WI38 (cell line): ENCODE data around the gene PIWIL1.

Experiments used
- H3K4me3 ChIP-seq: 2 replicates; pipeline ENCODE4 v1.5.1; 2011; ENCODE audit warnings: low read depth, mild to moderate bottlenecking, control low read depth, low read length
- CTCF ChIP-seq: IDR thresholded peaks from 2 replicates; pipeline ENCODE4 v1.5.1; 2012; ENCODE audit warnings: low read depth, mild to moderate bottlenecking, control low read depth, low read length

PIWIL1 gene

GRCh38 chr12:130336723-130337487, 782 bp upstream of the PIWIL1 start:
- no peak overlapping the region for H3K4me3 ChIP-seq
- TF ChIP-seq CTCF, result no peak

GRCh38 chr12:130338794-130339601, 1.3 kb downstream of the PIWIL1 start:
- TF ChIP-seq CTCF, result no peak
- H3K4me3 ChIP-seq, result no peak overlapping the region

DNA sequence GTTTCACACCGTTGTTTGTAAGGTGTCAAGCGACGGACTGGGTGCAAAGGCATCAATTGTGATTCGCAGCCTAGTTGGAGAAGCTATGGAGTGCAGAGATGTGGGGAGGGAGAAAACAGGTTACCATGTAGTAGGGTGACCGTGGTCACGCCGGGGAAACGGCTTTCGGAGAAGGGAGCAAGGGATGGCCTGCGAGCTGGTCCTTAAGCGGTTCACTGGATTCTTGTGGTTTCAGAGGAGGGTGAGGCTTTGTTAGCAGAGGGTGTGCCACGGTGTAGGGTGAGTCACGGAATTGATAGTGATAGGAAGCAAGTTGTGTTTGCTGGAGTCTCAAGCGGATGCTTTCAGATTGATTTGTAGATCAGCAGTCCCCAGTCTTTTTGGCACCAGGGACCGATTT, 2.3 kb downstream of the PIWIL1 start:
- no peak for TF ChIP-seq CTCF
- H3K4me3 ChIP-seq, result no peak overlapping the region

DNA sequence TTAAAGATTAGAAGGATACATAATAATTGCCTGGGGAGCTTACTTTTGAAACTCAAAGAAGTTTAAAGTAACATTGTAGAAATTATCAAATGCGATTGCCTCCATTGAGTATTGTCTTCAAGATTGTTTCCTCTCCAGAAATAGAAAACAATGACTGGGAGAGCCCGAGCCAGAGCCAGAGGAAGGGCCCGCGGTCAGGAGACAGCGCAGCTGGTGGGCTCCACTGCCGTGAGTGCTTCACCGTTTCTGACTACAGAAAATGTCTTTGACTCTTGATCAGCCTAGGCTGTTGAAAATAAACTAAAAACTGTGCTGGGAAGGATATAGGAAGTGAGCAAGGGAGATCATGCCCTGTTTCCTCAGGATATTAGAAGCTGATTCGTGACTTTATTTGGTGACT, 4.8 kb downstream of the PIWIL1 start:
- H3K4me3 ChIP-seq, result no peak overlapping the region
- no peak for TF ChIP-seq CTCF

GRCh38 chr12:130342842-130343241, 5.2 kb downstream of the PIWIL1 start:
- no peak overlapping the region for H3K4me3 ChIP-seq
- no peak for TF ChIP-seq CTCF

DNA sequence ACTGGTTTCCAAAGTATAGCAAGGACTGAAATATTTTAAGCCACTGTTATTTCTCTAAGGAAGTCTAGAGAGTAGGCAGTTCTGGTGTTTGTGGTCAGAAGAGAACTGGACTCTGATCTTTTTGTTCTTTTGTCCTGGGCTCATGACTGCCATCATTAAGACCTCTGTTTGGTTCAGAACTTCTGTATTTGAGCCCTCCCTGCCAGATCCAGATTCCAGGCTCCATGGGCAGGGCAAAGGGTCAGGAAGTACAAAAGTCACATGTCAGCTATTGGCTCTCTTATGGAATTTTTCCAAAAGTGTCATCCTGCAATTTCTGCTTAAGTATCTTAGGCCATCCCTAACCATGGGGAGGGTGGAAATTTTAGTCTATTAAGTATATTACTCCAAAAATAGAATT, 6.8 kb downstream of the PIWIL1 start:
- no peak for TF ChIP-seq CTCF

GRCh38 chr12:130345292-130345691, 7.6 kb downstream of the PIWIL1 start:
- TF ChIP-seq CTCF, result no peak
- no peak overlapping the region for H3K4me3 ChIP-seq

More for the DNA sequence above, 6.8 kb downstream of the PIWIL1 start:
- H3K4me3 ChIP-seq, result no peak overlapping the region
